Neuronal stem cell (in vitro differentiated cells): ENCODE data around the gene SYPL2. TPM values are rescaled to one million over a fixed set of nuclear protein-coding genes. Genes with fewer than 3 reads are reported as not detected.
A peak's percentile ranks its signal among the peaks of the same experiment; 100 is the strongest.

Experiments used
- DNase-seq: peaks from one replicate; pipeline ENCODE4 v3.0.0-alpha.2; 2013; ENCODE audit warnings: low spot score
- H2AFZ ChIP-seq: one replicate; pipeline ENCODE4 v1.6.1; 2013; ENCODE audit warnings: mild to moderate bottlenecking, low read length, inconsistent platforms
- H2AK5ac ChIP-seq: 2 replicates; pipeline ENCODE4 v1.6.1; 2013; ENCODE audit warnings: low read depth, mild to moderate bottlenecking, inconsistent platforms, low read length, moderate library complexity, mixed read lengths
- H2BK120ac ChIP-seq: 2 replicates; pipeline ENCODE4 v1.6.1; 2013; ENCODE audit warnings: low read depth, mild to moderate bottlenecking, inconsistent platforms, low read length, moderate library complexity, mixed read lengths
- H2BK12ac ChIP-seq: one replicate; pipeline ENCODE4 v1.6.1; 2013; ENCODE audit warnings: low read length, inconsistent platforms
- H2BK15ac ChIP-seq: 2 replicates; pipeline ENCODE4 v1.6.1; 2013; ENCODE audit warnings: mild to moderate bottlenecking, low read length, inconsistent platforms, mixed read lengths
- H2BK5ac ChIP-seq: one replicate; pipeline ENCODE4 v1.6.1; 2013; ENCODE audit warnings: inconsistent platforms, mild to moderate bottlenecking, low read length, moderate library complexity
- H3K14ac ChIP-seq: one replicate; pipeline ENCODE4 v1.6.1; 2013; ENCODE audit warnings: low read length, inconsistent platforms
- H3K18ac ChIP-seq: 2 replicates; pipeline ENCODE4 v1.6.1; 2013; ENCODE audit warnings: low read length, inconsistent platforms
- H3K23ac ChIP-seq: 2 replicates; pipeline ENCODE4 v1.6.1; 2013; ENCODE audit warnings: low read depth, mild to moderate bottlenecking, mixed read lengths, low read length, inconsistent platforms; ENCODE audit not compliant: poor library complexity
- H3K27ac ChIP-seq: replicated peaks from 3 replicates; pipeline ENCODE4 v1.5.1; 2013; ENCODE audit warnings: low read length, inconsistent platforms
- H3K27me3 ChIP-seq, 3 experiments: 2 replicates each; pipeline ENCODE4 v1.6.1; 2013; ENCODE audit warnings: low read length in 3 of 3, mild to moderate bottlenecking in 2 of 3, inconsistent platforms in 1 of 3, low read depth in 1 of 3, mixed read lengths in 1 of 3, moderate library complexity in 1 of 3; ENCODE audit not compliant: control insufficient read depth in 3 of 3, insufficient read depth in 3 of 3
- H3K36me3 ChIP-seq, 2 donors: replicated peaks in 1 of 2; 2 replicates each; pipeline ENCODE4 v1.6.1; 2013; ENCODE audit warnings: low read length in 2 of 2; ENCODE audit not compliant: control insufficient read depth in 2 of 2, insufficient read depth in 2 of 2
- H3K4ac ChIP-seq: 2 replicates; pipeline ENCODE4 v1.6.1; 2013; ENCODE audit warnings: inconsistent platforms, mild to moderate bottlenecking, low read length, moderate library complexity
- H3K4me1 ChIP-seq, 2 donors: 1 replicate in 1 of 2; 2 replicates in 1 of 2; pipeline ENCODE4 v1.6.1; 2013; ENCODE audit warnings: low read length in 2 of 2, low read depth in 1 of 2; ENCODE audit not compliant: control insufficient read depth in 2 of 2, insufficient read depth in 1 of 2
- H3K4me2 ChIP-seq: one replicate; pipeline ENCODE4 v1.6.1; 2013; ENCODE audit warnings: mild to moderate bottlenecking, low read length, inconsistent platforms; ENCODE audit not compliant: insufficient read depth, poor library complexity, severe bottlenecking
- H3K4me3 ChIP-seq, 2 donors: 2 replicates each; pipeline ENCODE4 v1.5.1; 2013; ENCODE audit warnings: low read length in 2 of 2, mild to moderate bottlenecking in 2 of 2, inconsistent platforms in 1 of 2, moderate library complexity in 1 of 2
- H3K79me1 ChIP-seq: one replicate; pipeline ENCODE4 v1.6.1; 2013; ENCODE audit warnings: low read depth, mild to moderate bottlenecking, inconsistent platforms, low read length, moderate library complexity
- H3K9ac ChIP-seq: one replicate; pipeline ENCODE4 v1.6.1; 2013; ENCODE audit warnings: mild to moderate bottlenecking, low read depth, low read length, inconsistent platforms; ENCODE audit not compliant: poor library complexity
- H3K9me3 ChIP-seq, 2 donors: replicated peaks in 1 of 2; 2 replicates each; pipeline versions ENCODE3 to v1.6.1; 2013; ENCODE audit warnings: low read length in 2 of 2, mild to moderate bottlenecking in 2 of 2, inconsistent platforms in 1 of 2, low read depth in 1 of 2, mixed read lengths in 1 of 2, moderate library complexity in 1 of 2; ENCODE audit not compliant: control insufficient read depth in 2 of 2, insufficient read depth in 1 of 2
- H4K8ac ChIP-seq: one replicate; pipeline ENCODE4 v1.6.1; 2013; ENCODE audit warnings: low read depth, mild to moderate bottlenecking, inconsistent platforms, low read length, moderate library complexity
- H4K91ac ChIP-seq: one replicate; pipeline ENCODE4 v1.6.1; 2013; ENCODE audit warnings: low read length, low read depth, mild to moderate bottlenecking, inconsistent platforms; ENCODE audit not compliant: poor library complexity
- WGBS, 2 donors: extraction: QIAGEN DNeasy Blood & Tissue Kit; methylation state at CpG; one replicate each; pipeline ENCODE4 v1.1.7; 2013; ENCODE audit warnings: missing lambda C conversion rate in 2 of 2, mixed read lengths in 1 of 2; ENCODE audit not compliant: insufficient read length in 2 of 2, insufficient replicate concordance in 1 of 2; ENCODE audit errors: extremely low coverage in 2 of 2; 5-methylcytosine and 5-hydroxymethylcytosine counted together
- polyA plus RNA-seq, 2 experiments: library from polyadenylated mRNA; stranded (reverse); fragments of 200-250 nt; gene quantifications; one replicate each; pipeline ENCODE4 v1.2.3, GENCODE V29; 2013

Gene SYPL2
- not detected for polyA plus RNA-seq (2013, experiment 1 of 2)
- not detected for polyA plus RNA-seq (2013, experiment 2 of 2)

- Histone ChIP-seq H4K91ac (no peak within 1 kb of the TSS), H4K8ac (no peak within 1 kb of the TSS), H3K18ac (peak within 1 kb of the TSS; percentile 65), H2BK5ac (no peak within 1 kb of the TSS), H3K23ac (peak within 1 kb of the TSS; percentile 90), H3K9ac (peak within 1 kb of the TSS; percentile 54), H3K4ac (no peak within 1 kb of the TSS), H2BK15ac (no peak within 1 kb of the TSS), H3K36me3 (no peaks in the 10 kb centered on the region), H3K27me3 (peaks cover 15 to 87% (median 51%) of the 10 kb centered on the region in 3 experiments), H3K27ac (no peak within 1 kb of the TSS), H2BK12ac (no peak within 1 kb of the TSS), H2BK120ac (no peak within 1 kb of the TSS), H3K9me3 (no peaks in the 10 kb centered on the region), H3K14ac (peak within 1 kb of the TSS; percentile 60), H3K79me1 (no peaks in the 10 kb centered on the region), H3K4me2 (peak within 1 kb of the TSS; percentile 85), H3K4me1 (peaks cover 2 to 3% of the 10 kb centered on the region in 2 donors), H3K4me3 (peak within 1 kb of the TSS; percentile 38 to 79), H2AFZ (peak within 1 kb of the TSS; percentile 97), H2AK5ac (no peak within 1 kb of the TSS)
- WGBS, 2 donors = no CpG with 5 or more reads among the region's 88 CpGs
- DNase-seq = no peak
These were observed at the start of gene SYPL2 for GRCh38 chr1:109466452-109467300. TSS of gene SYPL2 (plus strand) at chr1:109466546. CDS start at chr1:109466844, 298 bp downstream.

- H2AK5ac ChIP-seq = no peak overlapping the region
- H3K27ac ChIP-seq = no peak overlapping the region
- no peak overlapping the region for H3K4ac ChIP-seq
- DNase-seq = no peak
- no peak overlapping the region for H2AFZ ChIP-seq
- no peak overlapping the region for H2BK12ac ChIP-seq
- no peak overlapping the region for H3K4me2 ChIP-seq
- no peak overlapping the region for H3K18ac ChIP-seq
- no peaks in the 10 kb centered on the region for H3K9me3 ChIP-seq
- no CpG with 5 or more reads among the region's 2 CpGs for WGBS, 2 donors
- H3K23ac ChIP-seq = no peak overlapping the region
- no peak overlapping the region for H2BK15ac ChIP-seq
- peaks cover 7 to 35% of the 10 kb centered on the region in 2 donors for H3K36me3 ChIP-seq
- peaks cover 9% of the 10 kb centered on the region for H3K79me1 ChIP-seq
- H3K14ac ChIP-seq = no peak overlapping the region
- H2BK120ac ChIP-seq = no peak overlapping the region
- H3K27me3 ChIP-seq = no peaks in the 10 kb centered on the region
- no peak overlapping the region for H3K9ac ChIP-seq
- no peak overlapping the region for H3K4me3 ChIP-seq
- no peak overlapping the region for H2BK5ac ChIP-seq
- H4K91ac ChIP-seq = no peak overlapping the region
- no peak overlapping the region for H4K8ac ChIP-seq
- peaks cover 2 to 11% of the 10 kb centered on the region in 2 donors for H3K4me1 ChIP-seq
These were observed 42.8 kb upstream of the SYPL2 start for GRCh38 chr1:109423498-109423897.

GRCh38 chr1:109425391-109426280, 40.7 kb upstream of the SYPL2 start:
- no peak for DNase-seq
- Histone ChIP-seq H3K9ac (peak overlapping the region; percentile 95), H3K27ac (peak overlapping the region; percentile 32), H2AK5ac (peak overlapping the region; percentile 51), H3K23ac (peak overlapping the region; percentile 94), H3K4ac (no peak overlapping the region), H3K4me3 (peak overlapping the region; percentile 81 to 92), H3K18ac (peak overlapping the region; percentile 67), H3K27me3 (no peaks in the 10 kb centered on the region), H2AFZ (peak overlapping the region; percentile 81), H2BK5ac (no peak overlapping the region), H3K36me3 (peaks cover 5 to 16% of the 10 kb centered on the region in 2 donors), H2BK15ac (no peak overlapping the region), H3K14ac (no peak overlapping the region), H3K4me2 (peak overlapping the region; percentile 63), H3K4me1 (peaks cover 2 to 11% of the 10 kb centered on the region in 2 donors), H4K8ac (no peak overlapping the region), H4K91ac (no peak overlapping the region), H3K79me1 (peaks cover 9% of the 10 kb centered on the region), H2BK12ac (no peak overlapping the region), H2BK120ac (no peak overlapping the region), H3K9me3 (no peaks in the 10 kb centered on the region)
- WGBS, 2 donors = no CpG with 5 or more reads among the region's 32 CpGs
